Mesothelial cell of epicardium (in vitro differentiated cells): Measurements from ENCODE around the gene KLHL30. TPM values are rescaled to one million over a fixed set of nuclear protein-coding genes. Genes with fewer than 3 reads are reported as not detected.

Source experiments
- DNase-seq, 2 experiments: peaks; one replicate each; pipeline ENCODE4 v3.0.0; 2021; ENCODE audit warnings: low spot score in 2 of 2; ENCODE audit not compliant: unreplicated experiment in 2 of 2
- H3K27ac Mint-ChIP-seq: 2 replicates; pipeline ENCODE4 v1.8.0; 2021; ENCODE audit warnings: mixed read lengths
- H3K27me3 Mint-ChIP-seq: 2 replicates; pipeline ENCODE4 v1.8.0; 2021; ENCODE audit warnings: low read depth, mixed read lengths
- H3K36me3 Mint-ChIP-seq: 2 replicates; pipeline ENCODE4 v1.8.0; 2021; ENCODE audit warnings: mixed read lengths
- H3K4me1 Mint-ChIP-seq: 2 replicates; pipeline ENCODE4 v1.8.0; 2021; ENCODE audit warnings: mixed read lengths
- H3K4me3 Mint-ChIP-seq: 2 replicates; pipeline ENCODE4 v1.8.0; 2021; ENCODE audit warnings: mild to moderate bottlenecking, moderate library complexity, mixed read lengths
- H3K9me3 Mint-ChIP-seq: 2 replicates; pipeline ENCODE4 v1.8.0; 2021; ENCODE audit warnings: mixed read lengths
- CTCF ChIP-seq: fragments of 200-600 bp; sonication (generic); IDR thresholded peaks from one replicate; pipeline ENCODE4 v1.5.0; 2021; ENCODE audit warnings: antibody characterized with exemption; ENCODE audit not compliant: unreplicated experiment
- total RNA-seq: library from RNA; stranded (reverse); gene quantifications from 3 replicates; pipeline ENCODE4 v1.2.1, GENCODE V29; 2021

KLHL30 gene
- total RNA-seq, 1 donor from 2014 or later, result 0.16 TPM

DNA sequence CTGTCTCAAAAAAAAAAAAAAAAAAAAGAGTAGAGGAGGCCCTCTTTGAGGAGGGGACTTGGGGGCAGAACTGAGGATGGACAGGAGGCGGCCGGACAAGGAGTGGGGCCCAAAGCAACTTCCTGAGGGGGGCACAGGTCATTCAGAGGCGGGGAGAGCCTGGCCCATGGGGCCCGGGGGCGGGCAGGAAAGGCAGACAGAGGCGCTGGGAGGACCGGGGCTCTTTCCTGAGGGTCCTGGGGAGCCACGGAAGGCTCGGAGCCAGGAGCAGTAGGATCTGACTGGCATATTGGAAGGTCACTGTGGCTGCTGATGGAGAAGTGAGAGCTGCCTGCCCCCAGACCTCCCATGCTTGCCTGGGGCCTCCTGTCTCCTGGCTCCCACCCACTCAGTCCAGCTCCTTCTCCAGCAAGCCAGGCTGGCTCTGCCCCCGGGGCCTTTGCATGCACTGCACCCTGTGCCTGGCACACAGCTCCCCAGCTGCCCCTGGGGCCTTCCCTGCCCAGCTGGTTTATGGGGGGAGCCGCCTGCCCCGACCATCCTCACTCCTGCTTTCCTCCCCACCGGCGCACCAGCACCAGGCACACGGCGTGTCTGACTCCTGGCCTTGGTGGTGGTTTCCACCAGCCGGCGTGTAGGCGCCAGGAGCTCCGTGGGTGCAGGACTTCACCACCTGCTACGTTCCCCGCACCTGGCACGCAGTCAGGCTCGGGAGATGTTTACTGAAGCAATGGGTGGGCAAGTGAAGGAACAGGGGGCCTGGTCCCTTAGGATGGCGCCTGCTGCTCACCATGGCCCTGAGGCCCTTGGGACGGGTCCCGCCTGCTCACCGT is 32.7 kb upstream of the KLHL30 start:
- Mint-ChIP-seq H3K36me3 (no peaks in the 10 kb centered on the region), H3K27ac (no peak overlapping the region), H3K9me3 (no peaks in the 10 kb centered on the region), H3K4me1 (peaks cover 2% of the 10 kb centered on the region), H3K4me3 (no peak overlapping the region), H3K27me3 (no peaks in the 10 kb centered on the region)
- peak in 1 of 2 experiments; percentile 30 for DNase-seq
- no peak for TF ChIP-seq CTCF

DNA sequence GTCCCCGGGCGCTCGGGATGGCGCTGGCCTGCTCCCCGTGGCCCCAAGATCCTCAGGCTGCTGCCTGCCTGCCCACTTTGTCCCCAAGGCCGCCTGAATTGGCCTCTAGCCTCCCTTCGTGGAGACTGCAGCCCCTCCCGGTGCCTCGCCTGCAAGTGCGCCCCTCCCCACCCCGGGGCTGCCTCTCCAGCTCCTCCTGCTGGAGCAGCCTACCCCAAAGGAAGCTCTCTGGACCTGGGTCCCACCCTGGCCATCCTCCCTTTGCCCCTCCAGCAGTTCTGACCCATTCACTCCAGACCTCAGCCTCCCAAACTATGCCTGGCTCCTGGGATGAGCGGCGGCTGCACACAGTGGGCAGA is 32.1 kb upstream of the KLHL30 start:
- TF ChIP-seq CTCF, result no peak
- peaks cover 2% of the 10 kb centered on the region for H3K9me3 Mint-ChIP-seq
- no peak overlapping the region for H3K4me3 Mint-ChIP-seq
- H3K27me3 Mint-ChIP-seq, result no peaks in the 10 kb centered on the region
- no peaks in the 10 kb centered on the region for H3K36me3 Mint-ChIP-seq
- peaks cover 2% of the 10 kb centered on the region for H3K4me1 Mint-ChIP-seq
- H3K27ac Mint-ChIP-seq, result no peak overlapping the region
- DNase-seq, result no peak

- H3K27ac Mint-ChIP-seq, result no peak overlapping the region
- H3K36me3 Mint-ChIP-seq, result no peaks in the 10 kb centered on the region
- no peaks in the 10 kb centered on the region for H3K27me3 Mint-ChIP-seq
- peaks cover 5% of the 10 kb centered on the region for H3K9me3 Mint-ChIP-seq
- TF ChIP-seq CTCF, result no peak
- H3K4me1 Mint-ChIP-seq, result peaks cover 2% of the 10 kb centered on the region
- no peak overlapping the region for H3K4me3 Mint-ChIP-seq
- DNase-seq, result peak in 1 of 2 experiments; percentile 38
Observed at GRCh38 chr2:238106698-238107524, 31.6 kb upstream of the KLHL30 start.

DNA sequence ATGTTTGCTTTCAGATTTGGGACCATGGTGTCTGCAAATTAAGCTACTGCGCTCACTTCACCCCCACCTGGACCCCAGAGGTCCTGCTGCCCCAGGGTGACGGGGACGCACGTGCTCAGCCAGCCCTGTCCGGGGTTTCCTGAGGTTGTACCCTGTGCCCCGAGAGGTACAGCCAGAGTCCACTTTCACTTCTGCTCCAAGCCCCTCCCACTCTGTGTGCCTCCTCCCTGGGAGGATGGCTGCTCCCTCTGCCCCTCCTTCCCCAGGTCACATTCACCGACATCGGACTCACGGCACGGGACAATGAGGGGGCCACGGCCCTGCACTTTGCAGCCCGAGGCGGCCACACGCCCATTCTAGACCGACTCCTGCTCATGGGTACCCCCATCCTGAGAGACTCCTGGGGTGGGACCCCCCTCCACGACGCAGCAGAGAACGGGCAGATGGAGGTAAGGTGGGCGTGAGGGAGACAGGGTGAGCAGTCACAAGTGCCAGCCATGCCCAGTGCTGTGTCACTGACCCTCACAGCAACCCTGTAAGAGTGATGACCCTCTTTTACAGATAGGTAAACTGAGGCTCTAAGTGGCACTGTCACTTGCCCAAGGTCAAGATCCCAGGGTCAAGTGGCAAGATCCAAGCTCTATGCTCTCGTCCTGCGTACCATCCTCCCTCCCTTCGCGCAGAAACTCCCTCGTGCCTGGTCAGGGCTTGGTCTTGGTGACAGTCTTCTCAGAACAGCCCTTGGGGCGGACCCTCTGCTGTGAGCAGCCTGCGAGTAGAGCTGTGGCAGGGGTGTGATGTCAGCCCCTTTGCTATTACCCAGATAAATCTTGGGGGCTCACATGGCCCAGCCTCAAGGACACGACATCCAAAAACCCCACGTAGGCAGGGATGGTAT is 30.7 kb upstream of the KLHL30 start:
- Mint-ChIP-seq H3K4me1 (peaks cover 2% of the 10 kb centered on the region), H3K4me3 (no peak overlapping the region), H3K27ac (no peak overlapping the region), H3K27me3 (no peaks in the 10 kb centered on the region), H3K36me3 (no peaks in the 10 kb centered on the region), H3K9me3 (peaks cover 11% of the 10 kb centered on the region)
- peak in 1 of 2 experiments; percentile 36 for DNase-seq
- no peak for TF ChIP-seq CTCF

GRCh38 chr2:238108423-238109183 is 29.9 kb upstream of the KLHL30 start:
- Mint-ChIP-seq H3K4me3 (no peak overlapping the region), H3K27ac (no peak overlapping the region), H3K36me3 (no peaks in the 10 kb centered on the region), H3K4me1 (peaks cover 2% of the 10 kb centered on the region), H3K27me3 (no peaks in the 10 kb centered on the region), H3K9me3 (peaks cover 18% of the 10 kb centered on the region)
- TF ChIP-seq CTCF, result no peak
- DNase-seq, result peak in 1 of 2 experiments; percentile 17
